Astrocyte (in vitro differentiated cells and primary cell): Measurements from ENCODE around the gene SAMM50. TPM values are rescaled to one million over a fixed set of nuclear protein-coding genes. Genes with fewer than 3 reads are reported as not detected.

ENCODE experiments used
- DNase-seq: peaks from one replicate; pipeline ENCODE4 v3.0.0-alpha.2; 2010; ENCODE audit warnings: low read depth
- FAIRE-seq: peaks from 2 replicates; lab custom pipeline; 2011; peaks lifted over from hg19 to GRCh38; lab: Jason Lieb, UNC
- H2AFZ ChIP-seq: 2 replicates; pipeline ENCODE4 v1.6.0; 2012; ENCODE audit warnings: low read depth, low read length, inconsistent platforms
- H3K27ac ChIP-seq: 2 replicates; pipeline ENCODE4 v1.5.1; 2011; ENCODE audit warnings: low read depth, low read length, inconsistent platforms
- H3K27me3 ChIP-seq: 2 replicates; pipeline ENCODE4 v1.6.0; 2011; ENCODE audit warnings: low read length, inconsistent platforms; ENCODE audit not compliant: insufficient read depth
- H3K36me3 ChIP-seq: 2 replicates; pipeline ENCODE4 v1.5.1; 2011; ENCODE audit warnings: low read length, inconsistent platforms; ENCODE audit not compliant: insufficient read depth
- H3K4me1 ChIP-seq: 2 replicates; pipeline ENCODE4 v1.5.1; 2011; ENCODE audit warnings: low read length, inconsistent platforms; ENCODE audit not compliant: insufficient read depth
- H3K4me2 ChIP-seq: 2 replicates; pipeline ENCODE4 v1.6.0; 2012; ENCODE audit warnings: low read length, inconsistent platforms
- H3K4me3 ChIP-seq: 2 replicates; pipeline ENCODE4 v1.5.1; 2011; ENCODE audit warnings: low read depth, mild to moderate bottlenecking, low read length, inconsistent platforms; ENCODE audit not compliant: insufficient read depth
- H3K79me2 ChIP-seq: 2 replicates; pipeline ENCODE4 v1.6.0; 2012; ENCODE audit warnings: mild to moderate bottlenecking, low read length, inconsistent platforms; ENCODE audit not compliant: insufficient read depth
- H3K9ac ChIP-seq: 2 replicates; pipeline ENCODE4 v1.6.0; 2012; ENCODE audit warnings: mild to moderate bottlenecking, low read length, inconsistent platforms
- H3K9me3 ChIP-seq: 2 replicates; pipeline ENCODE4 v1.5.1; 2012; ENCODE audit warnings: low read depth, mild to moderate bottlenecking, low read length, inconsistent platforms; ENCODE audit not compliant: insufficient read depth
- H4K20me1 ChIP-seq: 2 replicates; pipeline ENCODE4 v1.6.0; 2012; ENCODE audit warnings: low read length, inconsistent platforms; ENCODE audit not compliant: insufficient read depth
- H3K27ac Mint-ChIP-seq: one replicate; pipeline ENCODE4 v1.8.0; 2021; ENCODE audit warnings: mild to moderate bottlenecking, mixed read lengths; ENCODE audit not compliant: unreplicated experiment
- H3K27me3 Mint-ChIP-seq: one replicate; pipeline ENCODE4 v1.8.0; 2021; ENCODE audit warnings: low read depth, mixed read lengths; ENCODE audit not compliant: unreplicated experiment
- H3K36me3 Mint-ChIP-seq: one replicate; pipeline ENCODE4 v1.8.0; 2021; ENCODE audit warnings: low read depth, mixed read lengths; ENCODE audit not compliant: unreplicated experiment
- H3K4me1 Mint-ChIP-seq: one replicate; pipeline ENCODE4 v1.8.0; 2021; ENCODE audit warnings: low read depth, mixed read lengths; ENCODE audit not compliant: unreplicated experiment
- H3K4me3 Mint-ChIP-seq: one replicate; pipeline ENCODE4 v1.8.0; 2021; ENCODE audit warnings: mild to moderate bottlenecking, moderate library complexity, mixed read lengths; ENCODE audit not compliant: unreplicated experiment
- H3K9me3 Mint-ChIP-seq: one replicate; pipeline ENCODE4 v1.8.0; 2021; ENCODE audit warnings: mild to moderate bottlenecking, mixed read lengths; ENCODE audit not compliant: unreplicated experiment
- EZH2 ChIP-seq: IDR thresholded peaks from 2 replicates; pipeline ENCODE4 v1.6.1; 2012; ENCODE audit warnings: mild to moderate bottlenecking, low read length, inconsistent platforms; ENCODE audit not compliant: insufficient read depth
- total RNA-seq: library from RNA; stranded (reverse); gene quantifications from 2 replicates; pipeline ENCODE4 v1.2.1, GENCODE V29; 2021
- TF ChIP-seq, protein P1 (sequence below): IDR thresholded peaks from 2 replicates; pipeline ENCODE4 v1.5.1; 2011; ENCODE audit warnings: low read depth, mild to moderate bottlenecking, inconsistent platforms, low read length, moderate library complexity; ENCODE audit not compliant: insufficient read depth

SAMM50 gene
- total RNA-seq, 1 donor from 2014 or later = 63.4 TPM

DNA sequence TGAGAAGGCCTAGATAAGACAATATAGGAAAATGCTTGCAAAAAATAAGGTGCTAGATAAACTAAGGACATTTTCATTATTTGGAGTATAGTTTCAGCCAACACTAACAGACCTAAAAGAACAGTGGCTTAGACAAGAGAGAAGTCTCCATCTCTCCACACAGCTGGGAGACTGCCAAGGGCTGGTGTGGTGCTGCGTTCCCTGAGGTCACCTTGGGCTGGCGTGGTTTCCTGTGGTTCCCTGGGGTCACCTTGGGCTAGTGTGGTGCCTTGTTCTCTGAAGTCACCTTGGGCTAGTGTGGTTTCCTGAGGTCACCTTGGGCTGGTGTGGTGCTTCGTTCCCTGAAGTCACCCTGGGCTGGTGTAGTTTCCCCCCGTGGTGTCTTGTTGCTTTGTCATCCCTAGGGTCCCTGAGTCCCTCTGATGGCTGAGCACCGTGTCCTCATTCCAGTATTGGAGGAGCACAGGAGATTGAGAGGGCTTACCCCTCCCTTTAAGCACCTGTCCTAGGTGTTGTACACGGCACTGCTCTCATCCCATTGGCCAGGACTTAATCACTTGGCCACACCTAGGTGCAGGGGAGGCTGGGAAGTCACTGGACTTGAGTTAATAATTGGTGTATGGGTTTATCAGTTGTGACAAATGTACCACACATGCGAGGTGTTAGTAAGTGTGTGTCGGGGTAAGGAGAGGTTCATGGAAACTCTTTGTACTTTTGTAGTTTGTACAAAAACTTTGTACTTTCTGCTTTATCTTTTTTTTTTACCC is 14.9 kb downstream of the SAMM50 start:
- Histone ChIP-seq H3K36me3 (peaks cover 34% of the 10 kb centered on the region), H3K4me2 (no peak overlapping the region), H4K20me1 (peaks cover 43% of the 10 kb centered on the region), H3K9me3 (no peaks in the 10 kb centered on the region), H3K4me3 (no peak overlapping the region), H3K9ac (no peak overlapping the region), H3K27ac (no peak overlapping the region), H3K4me1 (no peaks in the 10 kb centered on the region), H3K79me2 (no peaks in the 10 kb centered on the region), H2AFZ (no peak overlapping the region), H3K27me3 (no peaks in the 10 kb centered on the region)
- Mint-ChIP-seq H3K27me3 (no peaks in the 10 kb centered on the region), H3K4me1 (peaks cover 3% of the 10 kb centered on the region), H3K4me3 (no peak overlapping the region), H3K27ac (no peak overlapping the region), H3K9me3 (no peaks in the 10 kb centered on the region), H3K36me3 (peaks cover 13% of the 10 kb centered on the region)
- FAIRE-seq = no peak
- no peak for DNase-seq
- TF ChIP-seq, protein P1, sequence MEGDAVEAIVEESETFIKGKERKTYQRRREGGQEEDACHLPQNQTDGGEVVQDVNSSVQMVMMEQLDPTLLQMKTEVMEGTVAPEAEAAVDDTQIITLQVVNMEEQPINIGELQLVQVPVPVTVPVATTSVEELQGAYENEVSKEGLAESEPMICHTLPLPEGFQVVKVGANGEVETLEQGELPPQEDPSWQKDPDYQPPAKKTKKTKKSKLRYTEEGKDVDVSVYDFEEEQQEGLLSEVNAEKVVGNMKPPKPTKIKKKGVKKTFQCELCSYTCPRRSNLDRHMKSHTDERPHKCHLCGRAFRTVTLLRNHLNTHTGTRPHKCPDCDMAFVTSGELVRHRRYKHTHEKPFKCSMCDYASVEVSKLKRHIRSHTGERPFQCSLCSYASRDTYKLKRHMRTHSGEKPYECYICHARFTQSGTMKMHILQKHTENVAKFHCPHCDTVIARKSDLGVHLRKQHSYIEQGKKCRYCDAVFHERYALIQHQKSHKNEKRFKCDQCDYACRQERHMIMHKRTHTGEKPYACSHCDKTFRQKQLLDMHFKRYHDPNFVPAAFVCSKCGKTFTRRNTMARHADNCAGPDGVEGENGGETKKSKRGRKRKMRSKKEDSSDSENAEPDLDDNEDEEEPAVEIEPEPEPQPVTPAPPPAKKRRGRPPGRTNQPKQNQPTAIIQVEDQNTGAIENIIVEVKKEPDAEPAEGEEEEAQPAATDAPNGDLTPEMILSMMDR = no peak
- TF ChIP-seq EZH2 = no peak

DNA sequence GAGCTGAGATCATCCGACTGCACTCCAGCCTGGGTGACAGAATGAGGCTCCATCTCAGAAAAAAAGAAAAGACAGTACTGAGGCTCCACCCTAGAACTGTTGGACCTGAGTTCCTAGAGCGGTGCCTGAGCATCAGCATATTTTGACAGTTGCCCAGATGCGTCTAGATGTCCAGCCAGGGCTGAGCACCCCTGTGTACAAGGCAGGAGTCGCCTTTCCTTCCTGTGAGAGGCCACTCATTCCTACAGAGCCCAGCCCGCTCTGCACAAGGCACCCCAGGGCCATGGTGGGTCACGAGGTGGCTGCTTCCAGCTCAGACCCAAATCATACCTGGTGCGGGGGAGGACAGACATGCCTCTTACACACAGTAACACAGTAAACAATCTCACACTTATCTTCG is 15.9 kb downstream of the SAMM50 start:
- H3K4me2 ChIP-seq = no peak overlapping the region
- Mint-ChIP-seq H3K27me3 (no peaks in the 10 kb centered on the region), H3K27ac (no peak overlapping the region), H3K9me3 (no peaks in the 10 kb centered on the region), H3K36me3 (peaks cover 17% of the 10 kb centered on the region), H3K4me3 (no peak overlapping the region), H3K4me1 (peaks cover 3% of the 10 kb centered on the region)
- H3K9me3 ChIP-seq = no peaks in the 10 kb centered on the region
- no peak overlapping the region for H2AFZ ChIP-seq
- no peak overlapping the region for H3K9ac ChIP-seq
- peaks cover 38% of the 10 kb centered on the region for H3K36me3 ChIP-seq
- no peak overlapping the region for H3K4me3 ChIP-seq
- H3K4me1 ChIP-seq = no peaks in the 10 kb centered on the region
- no peak for TF ChIP-seq EZH2
- TF ChIP-seq, protein P1 = no peak
- no peaks in the 10 kb centered on the region for H3K27me3 ChIP-seq
- no peaks in the 10 kb centered on the region for H3K79me2 ChIP-seq
- no peak for FAIRE-seq
- peaks cover 43% of the 10 kb centered on the region for H4K20me1 ChIP-seq
- H3K27ac ChIP-seq = no peak overlapping the region
- no peak for DNase-seq

DNA sequence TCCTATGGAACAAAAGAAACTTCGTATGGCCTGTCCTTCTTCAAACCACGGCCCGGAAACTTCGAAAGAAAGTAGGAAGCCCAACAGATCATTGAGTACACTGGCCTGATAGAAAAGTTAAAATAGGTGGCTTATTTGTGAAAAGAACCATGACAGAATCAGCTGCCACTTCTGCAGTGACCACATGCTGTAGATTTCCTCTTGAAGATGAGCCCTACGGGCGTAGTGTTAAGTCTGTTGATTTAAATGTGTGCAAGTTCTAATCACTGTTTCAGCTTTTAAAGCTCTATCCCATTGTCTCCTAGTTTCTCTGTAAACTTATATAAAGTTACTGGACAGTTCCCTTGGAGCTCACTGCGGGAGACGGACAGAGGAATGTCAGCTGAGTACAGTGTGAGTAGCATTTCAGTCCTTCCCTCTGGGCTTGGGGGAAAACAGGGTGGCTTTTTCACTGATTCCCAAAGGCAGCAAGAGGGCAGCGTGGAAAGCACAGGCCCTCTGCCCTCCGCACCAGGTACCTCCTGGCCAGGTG is 17.8 kb downstream of the SAMM50 start:
- no peak overlapping the region for H3K9ac ChIP-seq
- no peak overlapping the region for H3K4me3 Mint-ChIP-seq
- no peak for FAIRE-seq
- no peak overlapping the region for H2AFZ ChIP-seq
- peaks cover 35% of the 10 kb centered on the region for H3K36me3 ChIP-seq
- peaks cover 17% of the 10 kb centered on the region for H3K36me3 Mint-ChIP-seq
- H3K4me3 ChIP-seq = no peak overlapping the region
- peaks cover 32% of the 10 kb centered on the region for H4K20me1 ChIP-seq
- no peaks in the 10 kb centered on the region for H3K27me3 ChIP-seq
- no peaks in the 10 kb centered on the region for H3K4me1 ChIP-seq
- no peak for TF ChIP-seq EZH2
- TF ChIP-seq, protein P1 = no peak
- H3K79me2 ChIP-seq = no peaks in the 10 kb centered on the region
- DNase-seq = no peak
- no peaks in the 10 kb centered on the region for H3K4me1 Mint-ChIP-seq
- H3K27me3 Mint-ChIP-seq = no peaks in the 10 kb centered on the region
- H3K27ac ChIP-seq = no peak overlapping the region
- H3K27ac Mint-ChIP-seq = no peak overlapping the region
- H3K4me2 ChIP-seq = no peak overlapping the region
- H3K9me3 Mint-ChIP-seq = no peaks in the 10 kb centered on the region
- H3K9me3 ChIP-seq = no peaks in the 10 kb centered on the region
